Ovary (tissue), 3 donors: ENCODE data around the gene TECTB.

ENCODE experiments used
- POLR2A ChIP-seq: fragments of 450-650 bp; IDR thresholded peaks from one replicate; pipeline ENCODE4 v1.6.1; 2017; ENCODE audit warnings: antibody characterized with exemption, mild to moderate bottlenecking, moderate library complexity
- TF ChIP-seq, protein P1 (sequence below), 3 donors: fragments of 450-650 bp in 2 of 3; fragments of 200-600 bp in 1 of 3; IDR thresholded peaks; one replicate each; pipeline versions ENCODE4 v1.5.1 to v1.8.0; 2016 to 2022; ENCODE audit warnings: antibody characterized with exemption in 3 of 3, mild to moderate bottlenecking in 1 of 3
- donor health status: DM: no; HTN: no; CAD: no.

DNA sequence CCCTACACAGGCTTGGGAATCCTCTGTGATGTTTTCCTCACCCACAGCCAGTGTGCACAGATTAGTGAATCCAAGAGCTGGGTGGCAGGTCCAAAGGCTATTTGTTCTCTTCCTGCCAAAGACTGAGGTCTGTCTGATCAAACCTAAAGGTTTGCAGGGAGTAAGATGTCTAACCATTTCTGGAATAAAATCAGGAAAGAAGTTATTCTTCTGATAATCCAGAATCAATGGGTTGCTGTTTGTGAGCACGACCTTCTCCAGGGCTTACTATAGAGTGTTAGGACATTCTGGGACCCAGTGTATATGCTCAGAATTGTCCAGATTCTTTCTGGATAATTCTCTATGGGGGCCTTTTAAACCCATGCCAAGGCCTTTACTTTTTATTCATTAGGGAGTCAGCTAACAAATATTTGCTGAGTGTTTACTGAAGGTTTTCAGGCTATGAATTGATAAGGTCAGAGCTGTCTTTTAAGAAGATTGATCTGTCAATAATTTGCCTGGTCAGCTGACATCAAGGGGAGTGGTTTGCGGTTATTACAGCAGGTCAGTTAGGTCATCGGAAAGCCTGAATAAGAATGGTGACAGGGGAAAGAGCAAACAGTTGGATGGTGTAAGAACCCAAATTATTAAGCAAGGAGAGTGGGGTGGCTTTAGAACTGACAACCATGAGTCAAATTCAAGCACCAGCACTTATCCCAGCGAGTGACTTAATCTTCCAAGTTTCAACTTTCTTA, 7.5 kb upstream of the TECTB start:
- TF ChIP-seq POLR2A: no peak
- TF ChIP-seq, protein P1, sequence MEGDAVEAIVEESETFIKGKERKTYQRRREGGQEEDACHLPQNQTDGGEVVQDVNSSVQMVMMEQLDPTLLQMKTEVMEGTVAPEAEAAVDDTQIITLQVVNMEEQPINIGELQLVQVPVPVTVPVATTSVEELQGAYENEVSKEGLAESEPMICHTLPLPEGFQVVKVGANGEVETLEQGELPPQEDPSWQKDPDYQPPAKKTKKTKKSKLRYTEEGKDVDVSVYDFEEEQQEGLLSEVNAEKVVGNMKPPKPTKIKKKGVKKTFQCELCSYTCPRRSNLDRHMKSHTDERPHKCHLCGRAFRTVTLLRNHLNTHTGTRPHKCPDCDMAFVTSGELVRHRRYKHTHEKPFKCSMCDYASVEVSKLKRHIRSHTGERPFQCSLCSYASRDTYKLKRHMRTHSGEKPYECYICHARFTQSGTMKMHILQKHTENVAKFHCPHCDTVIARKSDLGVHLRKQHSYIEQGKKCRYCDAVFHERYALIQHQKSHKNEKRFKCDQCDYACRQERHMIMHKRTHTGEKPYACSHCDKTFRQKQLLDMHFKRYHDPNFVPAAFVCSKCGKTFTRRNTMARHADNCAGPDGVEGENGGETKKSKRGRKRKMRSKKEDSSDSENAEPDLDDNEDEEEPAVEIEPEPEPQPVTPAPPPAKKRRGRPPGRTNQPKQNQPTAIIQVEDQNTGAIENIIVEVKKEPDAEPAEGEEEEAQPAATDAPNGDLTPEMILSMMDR (IDR thresholded peaks at IDR 0.05): no peak
